PC-3 (cell line): ENCODE measurements around the gene CT45A7. TPM values are rescaled to one million over a fixed set of nuclear protein-coding genes. Genes with fewer than 3 reads are reported as not detected.
"Not testable (repeated sequence)": the region's sequence is repeated elsewhere in the genome, so short reads cannot be mapped to it uniquely, and the experiment has no call there.

Experiments used
- ATAC-seq: fragments of 200-7000 bp; cut with Tn5 transposase; 2 replicates; pipeline ENCODE4 v1.9.1; 2020; ENCODE audit warnings: mild to moderate bottlenecking, moderate library complexity
- BruUV-seq: library from RNA; stranded (reverse); fragments of 400-500 nt; replicated peaks from 2 replicates; lab custom pipeline; 2021; lab: Mats Ljungman, UMichigan
- CTCF ChIA-PET: fragments of 300-600 bp; sonication (Branson Sonifier 250); formaldehyde crosslinking; loops from one replicate; lab custom pipeline; 2022; ENCODE audit warnings: antibody characterized with exemption; lab: Charles Lee
- POLR2A ChIA-PET: fragments of 300-600 bp; sonication (Branson Sonifier 250); formaldehyde crosslinking; loops from one replicate; lab custom pipeline; 2022; ENCODE audit warnings: antibody characterized with exemption; ENCODE audit not compliant: unreplicated experiment; lab: Charles Lee
- DNase-seq: peaks from one replicate; pipeline ENCODE4 v3.0.0-alpha.2; 2015
- H2AFZ ChIP-seq: fragments of 300-600 bp; sonication (generic); 2 replicates; pipeline ENCODE4 v1.6.0; 2016; ENCODE audit warnings: antibody characterized with exemption, low read length
- H3F3A ChIP-seq: fragments of 300-600 bp; sonication (generic); one replicate; pipeline ENCODE4 v1.6.0; 2017; ENCODE audit warnings: antibody characterized with exemption, low read length, control low read depth, mild to moderate bottlenecking; ENCODE audit not compliant: unreplicated experiment
- H3K27ac ChIP-seq: fragments of 300-600 bp; sonication (generic); 2 replicates; pipeline ENCODE4 v1.5.1; 2016; ENCODE audit warnings: mild to moderate bottlenecking, low read length
- H3K27me3 ChIP-seq: fragments of 300-600 bp; sonication (generic); 2 replicates; pipeline ENCODE4 v1.6.1; 2016; ENCODE audit warnings: low read length, mixed read lengths
- H3K36me3 ChIP-seq: fragments of 300-600 bp; sonication (generic); 2 replicates; pipeline ENCODE4 v1.6.1; 2016; ENCODE audit warnings: low read depth, mixed run types, low read length, mixed read lengths
- H3K4me1 ChIP-seq: fragments of 300-600 bp; sonication (generic); 2 replicates; pipeline ENCODE4 v1.5.1; 2016; ENCODE audit warnings: low read length; ENCODE audit not compliant: insufficient read depth
- H3K4me2 ChIP-seq: fragments of 300-600 bp; sonication (generic); 2 replicates; pipeline ENCODE4 v1.6.0; 2016; ENCODE audit warnings: low read length
- H3K4me3 ChIP-seq: fragments of 300-600 bp; sonication (generic); 2 replicates; pipeline ENCODE4 v1.5.1; 2016; ENCODE audit warnings: mild to moderate bottlenecking, low read length, mixed read lengths
- H3K79me2 ChIP-seq: fragments of 300-600 bp; sonication (generic); 2 replicates; pipeline ENCODE4 v1.6.1; 2017; ENCODE audit warnings: low read length, mixed read lengths
- H3K9ac ChIP-seq: fragments of 300-600 bp; sonication (generic); 2 replicates; pipeline ENCODE4 v1.6.0; 2016; ENCODE audit warnings: mild to moderate bottlenecking, low read length
- H3K9me2 ChIP-seq: fragments of 300-600 bp; sonication (generic); replicated peaks from 2 replicates; pipeline ENCODE4 v1.6.1; 2016; ENCODE audit warnings: mixed run types, low read length, mixed read lengths
- H3K9me3 ChIP-seq: fragments of 300-600 bp; sonication (generic); 2 replicates; pipeline ENCODE4 v1.6.1; 2016; ENCODE audit warnings: low read length, mixed read lengths
- H4K20me1 ChIP-seq: fragments of 300-600 bp; sonication (generic); 2 replicates; pipeline ENCODE4 v1.6.1; 2016; ENCODE audit warnings: low read length, mixed read lengths
- intact Hi-C: fragments of 100-400 bp; cut with micrococcal nuclease; formaldehyde crosslinking; loops from 2 replicates; pipeline ENCODE4 v1.9.0; 2023
- total RNA-seq: library from RNA; depleted of rRNA; stranded (reverse); fragments of >200 nt; gene quantifications from 2 replicates; pipeline ENCODE4 v1.2.3, GENCODE V29; 2014; rRNA removed

Gene CT45A7
- total RNA-seq, 1 experiment from 2014 or later = not detected

DNA sequence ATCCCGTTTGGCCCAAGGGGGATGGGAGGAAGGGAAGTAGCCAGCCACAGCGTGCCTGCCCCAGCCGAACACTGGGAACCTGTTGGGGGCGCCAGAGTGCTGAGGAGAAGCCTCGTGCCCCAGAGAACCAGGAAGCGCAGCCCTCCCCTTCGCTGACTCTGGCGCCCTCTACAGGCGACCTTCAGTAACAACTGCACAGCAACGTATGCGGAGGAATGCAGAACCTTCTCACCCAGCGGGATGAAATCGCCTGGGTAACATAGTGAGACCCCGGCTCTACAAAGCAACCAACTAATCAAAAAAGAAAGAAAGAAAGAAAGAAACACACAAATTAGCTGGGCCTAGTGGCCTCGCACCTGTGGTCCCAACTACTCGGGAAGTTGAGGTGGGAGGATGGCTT lies 51.7 kb downstream of the CT45A7 start, which contains the start of gene CT45A5:
TSS of gene CT45A5 (minus strand) at position 101 of the 400 bp plus-strand sequence. CDS start 3,774 bp downstream, outside the sequence.
- H3K27ac ChIP-seq, H4K20me1 ChIP-seq, ATAC-seq, DNase-seq, H3K4me1 ChIP-seq, H3K9me2 ChIP-seq, H3K4me3 ChIP-seq, H3K79me2 ChIP-seq, H3F3A ChIP-seq, POLR2A ChIA-PET, H3K36me3 ChIP-seq, H3K4me2 ChIP-seq, H3K9ac ChIP-seq, BruUV-seq, H3K9me3 ChIP-seq, H3K27me3 ChIP-seq, CTCF ChIA-PET, intact Hi-C loops, H2AFZ ChIP-seq: not testable (repeated sequence)

Other genes starting within 250 kb of the CT45A7 start
- not detected in 2 replicates for gene CT45A1, start 123.6 kb downstream of the CT45A7 start, total RNA-seq
- not detected in 2 replicates for gene CT45A3, start 69.1 kb downstream of the CT45A7 start, total RNA-seq
- gene CT45A5, start 51.8 kb downstream of the CT45A7 start, total RNA-seq = not detected in 2 replicates
- gene CT45A6, start 34.5 kb downstream of the CT45A7 start, total RNA-seq = not detected in 2 replicates
- gene CT45A2, start 17.3 kb downstream of the CT45A7 start, total RNA-seq = not detected in 2 replicates
- gene CT45A8, start 17.3 kb upstream of the CT45A7 start, total RNA-seq = not detected in 2 replicates
- gene CT45A9, start 34.5 kb upstream of the CT45A7 start, total RNA-seq = not detected in 2 replicates
- not detected in 2 replicates for gene CT45A10, start 56.2 kb upstream of the CT45A7 start, total RNA-seq
- gene SAGE1, start 56.4 kb upstream of the CT45A7 start, total RNA-seq = not detected in 2 replicates
- gene MMGT1, start 136.7 kb upstream of the CT45A7 start, total RNA-seq = 20.7 and 23.1 TPM in 2 replicates
- 13.4 and 14.4 TPM in 2 replicates for gene SLC9A6, start 148.2 kb upstream of the CT45A7 start, total RNA-seq